ENCODE results near the gene TRAPPC2. TPM values are rescaled to one million over a fixed set of nuclear protein-coding genes. Genes with fewer than 3 reads are reported as not detected.

TRAPPC2 gene
- total and polyA plus RNA-seq, 9 of the 15 experiments (the other 6 are each of a cell fraction or from before 2014, with no cell fraction given), result 10.3 to 30.6 (median 18.6) TPM

GRCh38 chrX:13748486-13748885 lies 14.1 kb upstream of the TRAPPC2 start:
- CTCF ChIA-PET (ENCODE audit: low intra/inter-chr PET ratio), result interaction anchor here (2.6 kb wide), 1 partner anchor 90 kb away, joined by 19 read pairs; no protein-coding TSS in a partner anchor
- Histone ChIP-seq H3K9ac (ENCODE audit: insufficient read depth in 1 of 2, low read depth in 2 of 2, low read length in 2 of 2) (no peak overlapping the region), H4K20me1 (replicated peaks; ENCODE audit: control insufficient read depth, insufficient read depth, low read length) (no peaks in the 10 kb centered on the region), H3K4me1 (replicated peaks in 1 of 2; ENCODE audit: control insufficient read depth in 2 of 2, insufficient read depth in 2 of 2, low read length in 2 of 2) (no peaks in the 10 kb centered on the region), H3K9me1 (ENCODE audit: control insufficient read depth, insufficient read depth, low read length) (no peaks in the 10 kb centered on the region), H3K4me3 (no peak overlapping the region), H2AFZ (ENCODE audit: low read depth, low read length) (no peak overlapping the region), H3K9me3 (replicated peaks; ENCODE audit: control insufficient read depth, insufficient read depth, low read depth, low read length) (no peaks in the 10 kb centered on the region), H3K27ac (ENCODE audit: extremely low read depth, low read depth, low read length) (no peak overlapping the region), H3K79me2 (ENCODE audit: control insufficient read depth, insufficient read depth, low read length) (no peaks in the 10 kb centered on the region), H3K36me3 (ENCODE audit: control insufficient read depth, insufficient read depth, low read length) (peaks cover 83% of the 10 kb centered on the region), H3K4me2 (ENCODE audit: insufficient read depth, low read length) (no peak overlapping the region), H3K27me3 (ENCODE audit: control insufficient read depth in 2 of 2, insufficient read depth in 2 of 2, low read length in 2 of 2) (no peaks in the 10 kb centered on the region)
- DNase-seq (ENCODE audit: extremely low read depth in 1 of 4, low spot score in 3 of 4) (no peak), FAIRE-seq (no peak), ATAC-seq (no peak)
- WGBS (ENCODE audit: insufficient coverage, low coverage, missing lambda C conversion rate), result 90% methylated on average over 3 of the region's 3 CpGs
- BruUV-seq (replicated peaks), result no TSS peak
- intact Hi-C loops (cut with micrococcal nuclease), result no loop called here
- POLR2A ChIA-PET, result no interaction called here
- in situ Hi-C loops (cut with MboI), result loop anchor here (5.0 kb wide), 1 partner anchor 96 kb away; the partner anchor contains the start of gene TCEANC
- TF ChIP-seq ARID2 (IDR thresholded peaks at IDR 0.05) (no peak), PPARD (CRISPR knock-in tag; IDR thresholded peaks at IDR 0.05) (no peak), SP1 (CRISPR knock-in tag; IDR thresholded peaks at IDR 0.05) (no peak), ZBTB11 (CRISPR knock-in tag; IDR thresholded peaks at IDR 0.05) (no peak), E2F1 (CRISPR knock-in tag; IDR thresholded peaks at IDR 0.05) (no peak), ETS1 (conservative IDR thresholded peaks at IDR 0.05; ENCODE audit: control insufficient read depth, low read depth, low read length) (no peak), ZNF561 (CRISPR knock-in tag; conservative IDR thresholded peaks at IDR 0.05) (no peak), ZNF24 (IDR thresholded peaks at IDR 0.05) (no peak), NFATC3 (IDR thresholded peaks at IDR 0.05) (no peak), ZNF75A (CRISPR knock-in tag; IDR thresholded peaks at IDR 0.05) (no peak)
- TF ChIP-seq, protein P1, sequence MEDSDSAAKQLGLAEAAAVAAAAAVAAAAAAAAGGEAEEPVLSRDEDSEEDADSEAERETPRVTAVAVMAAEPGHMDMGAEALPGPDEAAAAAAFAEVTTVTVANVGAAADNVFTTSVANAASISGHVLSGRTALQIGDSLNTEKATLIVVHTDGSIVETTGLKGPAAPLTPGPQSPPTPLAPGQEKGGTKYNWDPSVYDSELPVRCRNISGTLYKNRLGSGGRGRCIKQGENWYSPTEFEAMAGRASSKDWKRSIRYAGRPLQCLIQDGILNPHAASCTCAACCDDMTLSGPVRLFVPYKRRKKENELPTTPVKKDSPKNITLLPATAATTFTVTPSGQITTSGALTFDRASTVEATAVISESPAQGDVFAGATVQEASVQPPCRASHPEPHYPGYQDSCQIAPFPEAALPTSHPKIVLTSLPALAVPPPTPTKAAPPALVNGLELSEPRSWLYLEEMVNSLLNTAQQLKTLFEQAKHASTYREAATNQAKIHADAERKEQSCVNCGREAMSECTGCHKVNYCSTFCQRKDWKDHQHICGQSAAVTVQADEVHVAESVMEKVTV (CRISPR knock-in tag; IDR thresholded peaks at IDR 0.05), result no peak
- TF ChIP-seq, protein P2, sequence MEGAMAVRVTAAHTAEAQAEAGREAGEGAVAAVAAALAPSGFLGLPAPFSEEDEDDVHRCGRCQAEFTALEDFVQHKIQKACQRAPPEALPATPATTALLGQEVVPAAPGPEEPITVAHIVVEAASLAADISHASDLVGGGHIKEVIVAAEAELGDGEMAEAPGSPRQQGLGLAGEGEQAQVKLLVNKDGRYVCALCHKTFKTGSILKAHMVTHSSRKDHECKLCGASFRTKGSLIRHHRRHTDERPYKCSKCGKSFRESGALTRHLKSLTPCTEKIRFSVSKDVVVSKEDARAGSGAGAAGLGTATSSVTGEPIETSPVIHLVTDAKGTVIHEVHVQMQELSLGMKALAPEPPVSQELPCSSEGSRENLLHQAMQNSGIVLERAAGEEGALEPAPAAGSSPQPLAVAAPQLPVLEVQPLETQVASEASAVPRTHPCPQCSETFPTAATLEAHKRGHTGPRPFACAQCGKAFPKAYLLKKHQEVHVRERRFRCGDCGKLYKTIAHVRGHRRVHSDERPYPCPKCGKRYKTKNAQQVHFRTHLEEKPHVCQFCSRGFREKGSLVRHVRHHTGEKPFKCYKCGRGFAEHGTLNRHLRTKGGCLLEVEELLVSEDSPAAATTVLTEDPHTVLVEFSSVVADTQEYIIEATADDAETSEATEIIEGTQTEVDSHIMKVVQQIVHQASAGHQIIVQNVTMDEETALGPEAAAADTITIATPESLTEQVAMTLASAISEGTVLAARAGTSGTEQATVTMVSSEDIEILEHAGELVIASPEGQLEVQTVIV (CRISPR knock-in tag; IDR thresholded peaks at IDR 0.05; ENCODE audit: borderline replicate concordance), result no peak

All from K562 (cell line).